H1 (cell line): ENCODE results near the gene BSDC1. TPM values are rescaled to one million over a fixed set of nuclear protein-coding genes. Genes with fewer than 3 reads are reported as not detected.
"Not testable (repeated sequence)": the region's sequence is repeated elsewhere in the genome, so short reads cannot be mapped to it uniquely, and the experiment has no call there.

ENCODE experiments used
- CTCF ChIA-PET: fragments of 300-600 bp; sonication (Branson Sonifier 250); formaldehyde crosslinking; loops from one replicate; lab custom pipeline; 2021; ENCODE audit not compliant: partially characterized antibody; lab: Charles Lee
- POLR2A ChIA-PET: fragments of 300-600 bp; sonication (Branson Sonifier 250); formaldehyde crosslinking; loops from one replicate; lab custom pipeline; 2021; ENCODE audit warnings: inconsistent platforms; ENCODE audit not compliant: partially characterized antibody; lab: Charles Lee
- DNase-seq, 2 experiments: peaks; one replicate each; pipeline versions ENCODE4 v3.0.0 to v3.0.0-alpha.2; 2010 to 2022; ENCODE audit warnings: low spot score in 2 of 2, low read depth in 1 of 2, mixed read lengths in 1 of 2
- FAIRE-seq: peaks from 2 replicates; lab custom pipeline; 2011; peaks lifted over from hg19 to GRCh38; lab: Jason Lieb, UNC
- H2AFZ ChIP-seq: 2 replicates; pipeline ENCODE4 v1.8.1; 2012; ENCODE audit warnings: low read length, inconsistent platforms
- H2AK5ac ChIP-seq: 2 replicates; pipeline ENCODE4 v1.6.1; 2013; ENCODE audit warnings: low read depth, low read length
- H2BK120ac ChIP-seq: replicated peaks from 2 replicates; pipeline ENCODE3; 2013; ENCODE audit warnings: low read depth, low read length, inconsistent platforms
- H2BK12ac ChIP-seq: 2 replicates; pipeline ENCODE4 v1.6.1; 2013; ENCODE audit warnings: low read depth, low read length
- H2BK15ac ChIP-seq: 2 replicates; pipeline ENCODE4 v1.6.1; 2013; ENCODE audit warnings: low read length
- H2BK20ac ChIP-seq: 2 replicates; pipeline ENCODE4 v1.6.1; 2013; ENCODE audit warnings: low read length
- H2BK5ac ChIP-seq: 2 replicates; pipeline ENCODE4 v1.6.1; 2013; ENCODE audit warnings: low read depth, low read length
- H3K14ac ChIP-seq: 2 replicates; pipeline ENCODE4 v1.6.1; 2013; ENCODE audit warnings: inconsistent platforms; ENCODE audit not compliant: insufficient read length
- H3K18ac ChIP-seq: 2 replicates; pipeline ENCODE4 v1.6.1; 2013; ENCODE audit warnings: low read length; ENCODE audit errors: extremely low read depth
- H3K23ac ChIP-seq: 2 replicates; pipeline ENCODE4 v1.6.1; 2013; ENCODE audit warnings: inconsistent platforms; ENCODE audit not compliant: insufficient read length
- H3K23me2 ChIP-seq: 2 replicates; pipeline ENCODE4 v1.6.1; 2013; ENCODE audit warnings: low read depth, low read length
- H3K27ac ChIP-seq: 2 replicates; pipeline ENCODE4 v1.6.1; 2011; ENCODE audit warnings: low read depth, low read length, inconsistent platforms
- H3K27me3 ChIP-seq, 4 experiments: replicated peaks in 1 of 4; 1 replicate in 1 of 4; 2 replicates in 3 of 4; pipeline versions ENCODE4 v1.6.1 to v1.8.1; 2011 to 2013; ENCODE audit warnings: low read length in 3 of 4, mild to moderate bottlenecking in 3 of 4, inconsistent platforms in 2 of 4, mixed read lengths in 2 of 4, moderate library complexity in 1 of 4; ENCODE audit not compliant: control insufficient read depth in 3 of 4, insufficient read depth in 3 of 4; ENCODE audit errors: extremely low read depth in 1 of 4
- H3K36me3 ChIP-seq, 4 experiments: 2 replicates each; pipeline versions ENCODE4 v1.6.1 to v1.8.1; 2011 to 2013; ENCODE audit warnings: mild to moderate bottlenecking in 4 of 4, low read length in 3 of 4, moderate library complexity in 2 of 4, control low read depth in 1 of 4, inconsistent platforms in 1 of 4; ENCODE audit not compliant: insufficient read depth in 4 of 4, control insufficient read depth in 2 of 4
- H3K4ac ChIP-seq: replicated peaks from 2 replicates; pipeline ENCODE3; 2013; ENCODE audit warnings: low read length, low read depth, mixed read lengths, inconsistent platforms; ENCODE audit not compliant: insufficient read length
- H3K4me1 ChIP-seq, 4 experiments: replicated peaks in 1 of 4; 1 replicate in 1 of 4; 2 replicates in 3 of 4; pipeline versions ENCODE4 v1.6.1 to v1.8.1; 2011 to 2013; ENCODE audit warnings: low read length in 3 of 4, inconsistent platforms in 2 of 4, mixed read lengths in 1 of 4; ENCODE audit not compliant: insufficient read depth in 4 of 4, control insufficient read depth in 3 of 4
- H3K4me2 ChIP-seq, 2 experiments: 2 replicates each; pipeline versions ENCODE4 v1.6.1 to v1.8.1; 2011 to 2013; ENCODE audit warnings: low read depth in 2 of 2, low read length in 2 of 2, control low read depth in 1 of 2, inconsistent platforms in 1 of 2, mild to moderate bottlenecking in 1 of 2; ENCODE audit not compliant: insufficient read depth in 1 of 2
- H3K4me3 ChIP-seq, 4 experiments: fragments of 200-600, 300-600 bp in 1 of 4; sonication (generic), shearing (Covaris generic), sonication (Bioruptor Twin) in 1 of 4; 2 replicates each; pipeline versions ENCODE4 v1.5.1 to v1.8.1; 2011 to 2016; ENCODE audit warnings: low read length in 4 of 4, low read depth in 3 of 4, control low read depth in 2 of 4, inconsistent platforms in 2 of 4, mild to moderate bottlenecking in 2 of 4, mixed read lengths in 1 of 4, moderate library complexity in 1 of 4; ENCODE audit not compliant: insufficient read depth in 2 of 4; ENCODE audit errors: extremely low read depth in 1 of 4
- H3K56ac ChIP-seq: replicated peaks from 2 replicates; pipeline ENCODE3; 2013; ENCODE audit warnings: low read depth, mild to moderate bottlenecking, mixed read lengths, low read length, inconsistent platforms; ENCODE audit not compliant: insufficient read length
- H3K79me1 ChIP-seq: 2 replicates; pipeline ENCODE4 v1.6.1; 2013; ENCODE audit warnings: low read depth, low read length, control low read depth
- H3K79me2 ChIP-seq, 2 experiments: 2 replicates each; pipeline versions ENCODE4 v1.6.1 to v1.8.1; 2012 to 2013; ENCODE audit warnings: low read length in 2 of 2, mild to moderate bottlenecking in 2 of 2, inconsistent platforms in 1 of 2; ENCODE audit not compliant: insufficient read depth in 2 of 2, control insufficient read depth in 1 of 2
- H3K9ac ChIP-seq, 4 experiments: replicated peaks in 1 of 4; 1 replicate in 1 of 4; 2 replicates in 3 of 4; pipeline versions ENCODE4 v1.6.1 to v1.8.1; 2011 to 2013; ENCODE audit warnings: low read depth in 3 of 4, low read length in 3 of 4, control low read depth in 2 of 4, mild to moderate bottlenecking in 2 of 4, moderate library complexity in 2 of 4, inconsistent platforms in 1 of 4; ENCODE audit errors: extremely low read depth in 1 of 4
- H3K9me3 ChIP-seq, 2 experiments: 2 replicates each; pipeline versions ENCODE4 v1.6.1 to v1.8.1; 2012 to 2013; ENCODE audit warnings: mild to moderate bottlenecking in 2 of 2, moderate library complexity in 2 of 2, control low read depth in 1 of 2, inconsistent platforms in 1 of 2, low read depth in 1 of 2, low read length in 1 of 2, mixed read lengths in 1 of 2; ENCODE audit not compliant: insufficient read depth in 2 of 2
- H4K20me1 ChIP-seq, 2 experiments: replicated peaks in 1 of 2; 2 replicates each; pipeline versions ENCODE3 to v1.8.1; 2011 to 2013; ENCODE audit warnings: inconsistent platforms in 2 of 2, low read length in 2 of 2, mild to moderate bottlenecking in 1 of 2; ENCODE audit not compliant: insufficient read depth in 2 of 2, control insufficient read depth in 1 of 2
- H4K5ac ChIP-seq: 2 replicates; pipeline ENCODE4 v1.6.1; 2013; ENCODE audit warnings: low read length, low read depth, mixed read lengths, inconsistent platforms; ENCODE audit not compliant: insufficient read length
- H4K8ac ChIP-seq: 2 replicates; pipeline ENCODE4 v1.8.0; 2013; ENCODE audit warnings: mild to moderate bottlenecking, moderate library complexity, low read length, inconsistent platforms; ENCODE audit not compliant: insufficient read depth; ENCODE audit errors: extremely low read depth
- H4K91ac ChIP-seq: replicated peaks from 2 replicates; pipeline ENCODE3; 2013; ENCODE audit warnings: low read length, mixed read lengths, inconsistent platforms; ENCODE audit not compliant: insufficient read length
- BRCA1 ChIP-seq: IDR thresholded peaks from 2 replicates; pipeline ENCODE4 v1.6.1; 2012; ENCODE audit warnings: low read depth, low read length, improper control_type of control experiment
- GABPA ChIP-seq: IDR thresholded peaks from 2 replicates; pipeline ENCODE4 v1.6.1; 2011; ENCODE audit warnings: mild to moderate bottlenecking, low read length, moderate library complexity, borderline replicate concordance; ENCODE audit not compliant: insufficient read depth
- RXRA ChIP-seq: IDR thresholded peaks from 2 replicates; pipeline ENCODE4 v1.6.1; 2011; ENCODE audit warnings: low read depth, mild to moderate bottlenecking, low read length, moderate library complexity; ENCODE audit not compliant: insufficient read depth
- WGBS, 2 experiments: shearing (Covaris generic) in 1 of 2; methylation state at CpG; one replicate each; pipeline versions ENCODE4 v1.1.6 to v1.1.7; 2013 to 2015; ENCODE audit warnings: low lambda C conversion rate in 2 of 2, mixed read lengths in 2 of 2, inconsistent platforms in 1 of 2, low coverage in 1 of 2, missing lambda C conversion rate in 1 of 2; ENCODE audit not compliant: insufficient replicate concordance in 2 of 2, insufficient coverage in 1 of 2, insufficient read length in 1 of 2; ENCODE audit errors: extremely low coverage in 1 of 2, missing lambda C conversion rate in 1 of 2; 5-methylcytosine and 5-hydroxymethylcytosine counted together
- polyA plus RNA-seq, 7 experiments: library from polyadenylated mRNA; depleted of rRNA in 3 of 7; stranded (reverse) in 5 of 7; unstranded in 2 of 7; fragments of >200 nt in 5 of 7; fragments of 200-250 nt in 2 of 7; gene quantifications; 1 replicate in 5 of 7; 2 replicates in 1 of 7; 4 replicates in 1 of 7; pipeline versions ENCODE4 v1.2.1 to v1.2.3, GENCODE V29; 2011 to 2013; ENCODE audit warnings: missing spikeins in 2 of 7, mixed read lengths in 2 of 7
- total RNA-seq: library from RNA; stranded (reverse); fragmentation: NEBNext Ultra II Directional; extraction: Animal tissue kit (Norgen Biotek cat#: 25700); gene quantifications from 2 replicates; pipeline ENCODE4 v1.2.1, GENCODE V29; 2021

BSDC1 gene
- total and polyA plus RNA-seq, 2 of the 8 experiments (the other 6 are each of a cell fraction or from before 2014, with no cell fraction given) = 24.8 to 40.7 TPM

DNA sequence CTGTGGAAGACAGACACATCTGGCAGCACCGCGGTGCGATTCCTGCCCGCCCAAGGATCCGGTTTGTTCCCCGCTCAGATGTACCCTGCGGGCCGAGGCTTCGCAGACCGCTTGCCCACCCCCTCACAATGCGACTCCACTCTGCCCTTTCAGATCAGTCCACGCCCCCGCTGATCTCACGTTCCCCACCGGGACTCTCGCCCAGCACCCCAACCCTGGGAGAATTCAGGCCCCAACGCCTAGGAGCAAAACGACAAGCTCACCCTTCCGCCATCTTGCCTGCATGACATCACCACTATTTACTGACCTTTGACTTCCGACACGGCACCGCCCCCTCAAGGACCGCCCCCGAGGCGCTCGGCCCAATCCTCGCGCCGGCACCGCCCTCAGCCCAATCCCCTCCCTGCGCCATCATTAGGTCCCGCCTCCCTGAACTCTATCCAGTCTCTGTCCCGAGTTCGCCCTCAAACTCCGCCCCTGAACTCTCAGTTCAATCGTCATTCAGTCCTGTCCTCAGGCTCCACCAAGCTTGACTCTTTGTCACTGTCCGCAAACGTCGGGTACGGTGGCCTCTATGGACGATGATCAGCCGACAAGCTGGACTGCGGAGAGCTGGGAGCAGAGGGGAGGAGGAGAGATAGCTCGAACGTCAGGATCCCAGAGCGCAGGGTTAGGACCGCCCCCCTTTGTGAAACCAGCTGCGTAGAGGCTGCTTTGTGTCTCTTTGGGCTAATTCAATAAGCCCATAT is at the start of gene BSDC1 (continued):
- TF ChIP-seq GABPA = no peak
- TF ChIP-seq BRCA1 = no peak
- TF ChIP-seq RXRA = no peak

DNA sequence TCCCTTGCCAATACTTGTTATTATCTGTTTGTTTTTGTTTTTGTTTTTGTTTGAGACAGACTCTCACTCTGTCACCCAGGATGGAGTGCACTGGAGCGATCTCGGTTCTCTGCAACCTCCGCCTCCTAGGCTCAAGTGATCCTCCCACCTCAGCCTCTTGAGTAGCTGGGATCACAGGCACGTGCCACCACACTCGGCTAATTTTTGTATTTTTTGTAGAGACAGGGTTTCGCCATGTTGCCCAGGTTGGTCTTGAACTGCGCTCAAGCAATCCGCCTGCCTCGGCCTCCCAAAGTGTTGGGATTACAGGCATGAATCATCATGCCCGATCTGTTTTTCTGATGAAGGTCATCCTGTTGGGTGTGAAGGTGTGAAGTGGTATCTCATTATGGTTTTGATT is 47.2 kb upstream of the BSDC1 start:
- H2AFZ ChIP-seq, FAIRE-seq: not testable (repeated sequence)

More for the DNA sequence above, 47.2 kb upstream of the BSDC1 start:
- H3K27me3 ChIP-seq, H2BK120ac ChIP-seq, H4K5ac ChIP-seq, H3K79me1 ChIP-seq, H2AK5ac ChIP-seq, H4K8ac ChIP-seq, H3K23ac ChIP-seq, H3K27ac ChIP-seq, H3K14ac ChIP-seq, H3K36me3 ChIP-seq, H3K56ac ChIP-seq, H3K4me3 ChIP-seq, H3K4me2 ChIP-seq, DNase-seq, H3K4ac ChIP-seq, H4K91ac ChIP-seq, H4K20me1 ChIP-seq, H3K18ac ChIP-seq, H3K79me2 ChIP-seq, H3K23me2 ChIP-seq, H2BK15ac ChIP-seq, CTCF ChIA-PET, H3K9ac ChIP-seq: not testable (repeated sequence)
- H2BK20ac ChIP-seq = peak overlapping the region; percentile 61; the same call in 1 of the 2 replicates
- H2BK5ac ChIP-seq = peak overlapping the region; percentile 35; the same call in 1 of the 2 replicates
- H2BK12ac ChIP-seq = 0 out of 2 replicates have a peak overlapping the region, but pooled peaks have one; percentile 17
- H3K9me3 ChIP-seq = peaks cover 11 to 13% of the 10 kb centered on the region in 2 experiments; a peak in 2 of 4 replicates
- peaks cover 0 to 15% (median 7%) of the 10 kb centered on the region in 4 experiments; a peak in 4 of 7 replicates for H3K4me1 ChIP-seq
- POLR2A ChIA-PET = interaction anchor here (0.6 kb wide), 1 partner anchor 372 kb away, joined by 3 read pairs; no protein-coding TSS in a partner anchor
- WGBS, 2 experiments = 95% methylated on average over 10 of the region's 10 CpGs; no CpG with 5 or more reads in 1 of the 2 experiments
